Activated CD4-positive, alpha-beta T cell treated with anti-CD3 and anti-CD28 coated beads, Interleukin-2, amount 10 ng/mL, durations not matched to agents 7 days and 5 days (primary cell): ENCODE results near the gene ECT2L. TPM values are rescaled to one million over a fixed set of nuclear protein-coding genes. Genes with fewer than 3 reads are reported as not detected.

Experiments
- CTCF ChIA-PET: fragments of 350-600 bp; sonication (Branson Sonifier 250); formaldehyde crosslinking; loops from one replicate; lab custom pipeline; 2021; ENCODE audit warnings: antibody characterized with exemption; lab: Charles Lee
- POLR2A ChIA-PET: fragments of 350-600 bp; sonication (Branson Sonifier 250); formaldehyde crosslinking; loops from one replicate; lab custom pipeline; 2021; ENCODE audit warnings: antibody characterized with exemption; lab: Charles Lee
- DNase-seq: peaks from one replicate; pipeline ENCODE4 v3.0.0-alpha.2; 2020
- H3K27ac Mint-ChIP-seq: one replicate; pipeline ENCODE4 v1.8.0; 2021; ENCODE audit warnings: mild to moderate bottlenecking, moderate library complexity, mixed read lengths
- H3K27me3 Mint-ChIP-seq: one replicate; pipeline ENCODE4 v1.8.0; 2021; ENCODE audit warnings: mixed read lengths
- H3K36me3 Mint-ChIP-seq: one replicate; pipeline ENCODE4 v1.8.0; 2021; ENCODE audit warnings: low read depth, mixed read lengths
- H3K4me1 Mint-ChIP-seq: one replicate; pipeline ENCODE4 v1.8.0; 2021; ENCODE audit warnings: mixed read lengths
- H3K4me3 Mint-ChIP-seq: one replicate; pipeline ENCODE4 v1.8.0; 2021; ENCODE audit warnings: mild to moderate bottlenecking, moderate library complexity, mixed read lengths
- H3K9me3 Mint-ChIP-seq: one replicate; pipeline ENCODE4 v1.8.0; 2021; ENCODE audit warnings: mixed read lengths
- total RNA-seq, 2 experiments: library from RNA; stranded (reverse); gene quantifications; one replicate each; pipeline ENCODE4 v1.2.3, GENCODE V29; 2021

The ECT2L gene
- total RNA-seq, 2 experiments from 2014 or later: not detected

DNA sequence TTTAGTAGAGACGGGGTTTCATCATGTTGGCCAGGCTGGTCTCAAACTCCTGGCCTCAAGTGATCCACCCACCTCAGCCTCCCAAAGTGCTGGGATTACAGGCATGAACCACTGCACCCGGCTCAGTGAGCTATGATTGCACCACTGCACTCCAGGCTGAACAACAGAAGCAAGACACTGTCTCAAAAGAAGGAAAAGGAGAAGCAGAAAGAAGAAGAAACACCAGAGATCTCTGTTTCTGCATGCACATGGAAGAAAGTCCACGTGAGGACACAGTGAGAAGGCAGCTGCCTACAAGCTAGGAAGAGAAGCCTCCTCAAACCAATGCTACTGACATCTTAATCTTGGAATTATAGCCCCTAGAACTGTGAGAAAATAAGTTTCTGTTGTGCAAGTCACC is 16.0 kb downstream of the ECT2L start:
- POLR2A ChIA-PET: no interaction called here
- peaks cover 4% of the 10 kb centered on the region for H3K27me3 Mint-ChIP-seq
- H3K4me1 Mint-ChIP-seq: peaks cover 8% of the 10 kb centered on the region
- no peaks in the 10 kb centered on the region for H3K36me3 Mint-ChIP-seq
- CTCF ChIA-PET: interaction anchor here (1.3 kb wide), 1 partner anchor 22 kb away, joined by 3 read pairs; no protein-coding TSS in a partner anchor
- no peak for DNase-seq
- no peak overlapping the region for H3K27ac Mint-ChIP-seq
- H3K9me3 Mint-ChIP-seq: no peaks in the 10 kb centered on the region
- no peak overlapping the region for H3K4me3 Mint-ChIP-seq

DNA sequence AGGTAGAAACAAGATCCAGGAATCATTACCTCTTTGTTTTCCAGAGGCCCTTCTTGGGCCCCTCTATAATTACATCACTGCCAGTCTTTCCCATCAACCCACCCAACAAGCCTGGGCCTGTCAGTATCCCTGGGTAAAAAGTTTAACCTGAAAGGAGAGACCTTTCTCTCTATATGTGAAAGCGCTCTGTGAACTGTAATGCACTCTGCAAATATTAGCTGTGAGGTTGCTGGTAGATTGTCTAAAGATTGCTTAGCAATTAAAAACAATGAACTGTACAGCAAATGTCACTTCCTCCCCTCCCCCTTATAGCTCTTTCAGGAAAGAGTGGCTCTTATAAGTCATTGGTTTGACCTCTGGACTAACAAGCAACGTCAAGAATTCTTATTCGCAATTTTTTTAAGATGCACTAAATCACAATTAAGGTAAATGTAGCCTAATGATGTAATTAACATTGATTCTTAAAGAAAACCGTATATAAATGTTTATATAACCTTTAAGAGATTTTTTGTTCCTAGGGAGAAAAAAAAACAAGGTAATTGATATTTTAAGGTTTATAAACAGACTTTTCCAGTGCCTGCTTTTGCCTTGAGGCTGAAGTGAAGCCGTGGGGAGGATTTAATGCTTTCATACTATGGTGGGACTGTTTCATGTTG is 18.4 kb downstream of the ECT2L start:
- no peaks in the 10 kb centered on the region for H3K9me3 Mint-ChIP-seq
- ChIA-PET POLR2A (no interaction called here), CTCF (interaction anchor here (1.0 to 1.3 kb wide), 2 partner anchors 20 to 25 kb away, joined by 3 to 4 read pairs; no protein-coding TSS in a partner anchor)
- H3K36me3 Mint-ChIP-seq: no peaks in the 10 kb centered on the region
- no peak overlapping the region for H3K4me3 Mint-ChIP-seq
- H3K27me3 Mint-ChIP-seq: no peaks in the 10 kb centered on the region
- peaks cover 24% of the 10 kb centered on the region for H3K4me1 Mint-ChIP-seq
- H3K27ac Mint-ChIP-seq: no peak overlapping the region
- no peak for DNase-seq

DNA sequence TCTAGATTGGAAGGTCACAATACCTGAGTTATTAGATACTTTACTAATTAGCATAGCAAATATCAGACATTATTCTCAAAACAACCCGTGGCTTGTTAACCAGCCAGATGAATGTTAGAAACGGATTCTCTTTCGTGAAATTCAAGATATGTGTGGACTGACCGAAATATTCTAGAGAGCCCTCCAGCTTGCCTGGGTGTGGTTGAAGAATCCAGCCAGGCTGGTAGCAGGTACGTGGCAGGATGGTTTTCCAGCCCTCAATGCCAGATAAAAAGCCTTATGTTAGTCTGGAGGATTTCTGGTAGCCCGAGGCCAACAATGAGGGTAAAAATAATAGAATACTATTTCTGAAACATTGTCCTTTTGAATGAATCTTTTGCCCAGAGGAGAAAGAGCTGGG is 19.3 kb downstream of the ECT2L start:
- POLR2A ChIA-PET: no interaction called here
- CTCF ChIA-PET: interaction anchor here (1.0 to 1.9 kb wide), 7 partner anchors 10 to 402 kb away, joined by 3 to 9 read pairs (median 4); partner anchors contain the start of gene REPS1

DNA sequence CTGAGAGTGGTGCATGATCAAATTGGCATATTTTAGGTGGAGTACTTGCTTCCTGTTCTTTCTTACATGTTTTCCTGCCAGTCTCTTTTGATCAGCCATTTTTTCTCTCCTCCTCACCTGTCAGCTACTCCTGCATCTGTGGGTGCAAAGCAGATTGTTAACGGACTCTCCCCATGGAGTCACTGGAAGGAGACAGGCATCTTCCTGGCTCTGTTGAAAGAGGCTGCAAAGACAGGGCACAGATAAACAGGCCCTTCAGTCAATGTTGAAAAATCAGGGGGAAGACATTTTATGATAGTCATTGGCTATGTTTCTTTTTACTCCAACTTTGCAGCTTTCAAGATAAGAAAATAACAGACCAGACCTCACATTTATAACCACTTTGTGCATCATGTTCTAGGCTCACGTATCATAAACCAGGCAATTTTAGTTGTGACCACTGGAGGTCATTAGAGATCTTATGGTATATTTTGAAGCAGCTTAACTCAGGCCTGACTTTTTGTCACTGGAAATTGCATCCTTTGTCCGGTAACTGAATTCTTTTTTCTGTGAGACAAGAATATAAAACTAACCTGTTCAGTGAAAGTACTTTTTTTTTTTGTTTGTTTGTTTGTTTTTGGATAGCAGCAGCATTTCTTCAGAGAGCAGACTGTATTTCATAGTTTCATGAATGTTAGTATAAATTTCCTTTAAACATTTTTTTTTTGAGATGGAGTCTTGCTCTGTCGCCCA is 20.1 kb downstream of the ECT2L start:
- no peak for DNase-seq
- POLR2A ChIA-PET: no interaction called here
- H3K36me3 Mint-ChIP-seq: no peaks in the 10 kb centered on the region
- peaks cover 26% of the 10 kb centered on the region for H3K4me1 Mint-ChIP-seq
- no peaks in the 10 kb centered on the region for H3K27me3 Mint-ChIP-seq
- H3K9me3 Mint-ChIP-seq: no peaks in the 10 kb centered on the region
- no peak overlapping the region for H3K4me3 Mint-ChIP-seq
- CTCF ChIA-PET: interaction anchor here (0.6 to 1.9 kb wide), 10 partner anchors 9 to 402 kb away, joined by 3 to 9 read pairs (median 4); partner anchors contain the start of gene REPS1
- H3K27ac Mint-ChIP-seq: peak overlapping the region; percentile 36

More for the DNA sequence above, 19.3 kb downstream of the ECT2L start:
- H3K27ac Mint-ChIP-seq: no peak overlapping the region
- no peaks in the 10 kb centered on the region for H3K9me3 Mint-ChIP-seq
- no peak overlapping the region for H3K4me3 Mint-ChIP-seq
- no peaks in the 10 kb centered on the region for H3K36me3 Mint-ChIP-seq
- H3K27me3 Mint-ChIP-seq: no peaks in the 10 kb centered on the region
- peaks cover 26% of the 10 kb centered on the region for H3K4me1 Mint-ChIP-seq
- no peak for DNase-seq

DNA sequence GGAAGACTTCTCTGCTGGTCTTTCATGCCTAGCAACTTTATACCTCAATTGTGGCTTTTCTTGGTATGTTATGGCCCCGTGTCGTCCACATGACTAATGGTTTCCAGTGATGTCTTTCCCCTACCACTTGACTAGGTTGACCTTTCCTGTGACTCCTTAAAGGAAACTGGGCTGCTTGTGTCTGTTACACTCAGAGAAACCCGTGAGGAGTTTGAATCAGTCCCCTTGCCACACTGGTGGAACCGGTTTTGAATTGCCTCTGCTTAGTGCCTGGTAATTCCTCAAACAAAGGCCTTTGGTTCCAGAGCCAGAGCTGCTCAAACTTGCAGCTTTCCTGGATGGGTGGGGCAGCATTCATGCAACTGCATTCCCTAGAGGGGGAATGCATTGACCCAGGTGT is 21.9 kb downstream of the ECT2L start:
- CTCF ChIA-PET: interaction anchor here (0.7 to 1.7 kb wide), 3 partner anchors 14 to 19 kb away, joined by 3 to 4 read pairs (median 3); no protein-coding TSS in a partner anchor
- H3K4me1 Mint-ChIP-seq: peaks cover 26% of the 10 kb centered on the region
- H3K9me3 Mint-ChIP-seq: no peaks in the 10 kb centered on the region
- no peaks in the 10 kb centered on the region for H3K27me3 Mint-ChIP-seq
- POLR2A ChIA-PET: interaction anchor here (0.7 kb wide), 1 partner anchor 546 kb away, joined by 3 read pairs; no protein-coding TSS in a partner anchor
- H3K36me3 Mint-ChIP-seq: no peaks in the 10 kb centered on the region
- H3K27ac Mint-ChIP-seq: no peak overlapping the region
- DNase-seq: no peak
- no peak overlapping the region for H3K4me3 Mint-ChIP-seq

DNA sequence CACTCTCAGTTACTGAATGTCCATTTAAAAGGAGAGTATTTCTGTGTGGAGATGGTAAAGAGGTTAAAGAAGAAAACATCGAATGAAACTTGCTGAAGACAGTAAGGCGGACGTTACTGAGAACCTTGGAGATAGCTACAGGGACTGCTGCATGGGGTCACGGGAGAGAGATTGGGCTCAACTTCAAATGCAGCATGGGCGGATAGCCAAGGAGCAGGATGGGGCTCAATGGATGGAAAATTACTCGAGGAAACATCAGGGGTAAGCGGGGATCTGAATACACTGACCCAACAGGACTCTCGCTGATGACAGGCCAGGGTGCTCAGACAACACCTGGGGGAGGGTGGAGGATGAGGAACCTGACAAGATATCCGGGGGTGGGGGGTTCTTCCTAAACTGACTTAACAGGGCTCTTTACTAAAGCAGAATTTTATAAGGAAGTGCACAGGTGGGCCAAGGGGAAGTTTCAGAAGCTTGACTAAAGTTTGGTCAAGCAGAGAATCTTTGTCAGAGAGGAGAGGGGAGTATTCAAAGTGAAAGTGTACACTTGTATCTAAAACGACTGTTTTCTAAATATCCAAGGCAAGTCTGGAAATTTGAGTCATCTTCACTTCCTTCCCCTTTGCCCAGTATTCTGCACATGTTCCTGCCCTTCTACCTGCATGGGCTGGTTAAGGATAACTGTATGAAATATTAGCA is 22.8 kb downstream of the ECT2L start:
- DNase-seq: no peak
- H3K36me3 Mint-ChIP-seq: no peaks in the 10 kb centered on the region
- no peak overlapping the region for H3K27ac Mint-ChIP-seq
- H3K27me3 Mint-ChIP-seq: no peaks in the 10 kb centered on the region
- CTCF ChIA-PET: interaction anchor here (0.6 to 1.7 kb wide), 4 partner anchors 14 to 249 kb away, joined by 3 to 5 read pairs (median 4); no protein-coding TSS in a partner anchor
- H3K4me3 Mint-ChIP-seq: no peak overlapping the region
- peaks cover 26% of the 10 kb centered on the region for H3K4me1 Mint-ChIP-seq
- no peaks in the 10 kb centered on the region for H3K9me3 Mint-ChIP-seq
- POLR2A ChIA-PET: interaction anchor here (0.7 kb wide), 1 partner anchor 545 kb away, joined by 3 read pairs; no protein-coding TSS in a partner anchor

DNA sequence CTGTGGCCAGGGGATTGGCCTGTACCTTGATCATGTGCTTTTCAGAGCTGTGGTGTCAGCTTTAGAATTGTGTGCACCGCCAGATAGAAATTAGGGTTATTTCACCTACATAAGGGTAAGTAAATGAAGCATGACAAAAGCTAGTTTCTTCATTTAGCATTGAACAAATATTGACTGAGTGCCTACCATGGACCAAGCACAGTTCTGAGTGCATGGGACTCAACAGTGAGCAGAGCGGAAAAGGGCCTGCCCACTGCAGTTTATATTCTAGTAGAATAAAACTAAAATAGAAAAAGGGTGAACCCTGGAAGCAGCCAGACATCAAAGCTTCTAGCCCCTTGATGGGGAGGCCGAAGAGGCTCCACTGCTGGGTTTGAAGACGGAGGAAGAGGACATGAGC is 25.6 kb downstream of the ECT2L start:
- ChIA-PET POLR2A (no interaction called here), CTCF (interaction anchor here (0.7 kb wide), 1 partner anchor 548 kb away, joined by 3 read pairs; no protein-coding TSS in a partner anchor)
- H3K4me1 Mint-ChIP-seq: peaks cover 26% of the 10 kb centered on the region
- H3K27me3 Mint-ChIP-seq: no peaks in the 10 kb centered on the region
- no peak overlapping the region for H3K27ac Mint-ChIP-seq
- H3K4me3 Mint-ChIP-seq: no peak overlapping the region
- no peaks in the 10 kb centered on the region for H3K9me3 Mint-ChIP-seq
- H3K36me3 Mint-ChIP-seq: no peaks in the 10 kb centered on the region
- DNase-seq: no peak

DNA sequence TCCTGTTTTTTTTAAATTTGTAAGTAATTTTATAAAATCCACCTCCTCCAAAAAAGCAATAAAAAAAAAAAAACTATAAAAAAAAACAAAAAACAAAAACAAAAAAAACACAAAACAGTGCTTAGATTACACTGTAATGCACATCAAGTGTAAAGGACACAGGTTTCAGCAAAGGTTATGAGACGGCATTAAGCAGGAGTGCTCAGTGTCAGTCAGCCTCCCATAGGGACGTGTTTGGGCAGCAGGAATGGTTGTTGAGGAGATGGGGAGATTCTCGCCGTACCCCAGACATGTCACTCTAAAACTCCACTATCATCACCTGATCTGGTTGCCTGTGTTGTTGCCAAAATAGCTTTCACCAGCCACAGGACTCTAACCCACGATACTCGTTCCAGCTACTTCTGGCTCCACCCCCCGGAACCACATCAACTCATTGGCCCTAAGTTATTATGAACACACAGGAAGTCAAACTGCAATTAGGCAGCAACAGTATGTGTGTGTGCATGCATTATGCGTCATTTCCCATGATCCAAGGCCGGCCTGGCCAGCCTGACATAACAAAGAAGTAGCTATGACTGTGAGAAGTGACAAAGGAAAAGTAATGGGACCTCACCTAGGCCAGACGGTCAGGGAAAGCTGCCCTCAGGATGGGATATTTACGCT is 28.7 kb downstream of the ECT2L start:
- Mint-ChIP-seq H3K27ac (peak overlapping the region; percentile 64), H3K27me3 (no peaks in the 10 kb centered on the region), H3K9me3 (no peaks in the 10 kb centered on the region), H3K4me3 (no peak overlapping the region), H3K36me3 (no peaks in the 10 kb centered on the region), H3K4me1 (peaks cover 6% of the 10 kb centered on the region)
- ChIA-PET POLR2A (no interaction called here), CTCF (interaction anchor here (0.6 to 0.8 kb wide), 3 partner anchors 8 to 27 kb away, joined by 3 read pairs; no protein-coding TSS in a partner anchor)
- peak; percentile 28 for DNase-seq

DNA sequence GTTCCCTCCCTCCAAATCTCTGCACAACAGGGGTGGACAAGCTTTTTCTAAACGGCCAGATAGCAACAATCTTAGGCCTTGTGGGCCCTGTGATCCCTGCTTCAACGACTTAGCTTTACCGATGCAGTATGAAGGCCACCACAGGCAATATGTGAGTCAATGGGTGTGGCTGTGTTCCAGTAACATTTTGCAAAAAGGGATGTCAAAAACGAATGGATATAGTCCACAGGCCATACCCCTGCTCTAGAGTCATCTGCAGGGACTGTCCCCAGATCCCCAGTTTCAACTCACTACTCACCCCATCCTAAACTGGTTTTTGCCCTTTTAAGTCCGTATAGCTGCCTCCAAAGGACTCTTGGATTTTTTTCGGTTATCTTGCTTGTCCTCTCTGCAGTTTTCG is 34.4 kb downstream of the ECT2L start:
- Mint-ChIP-seq H3K36me3 (no peaks in the 10 kb centered on the region), H3K4me3 (no peak overlapping the region), H3K27me3 (no peaks in the 10 kb centered on the region), H3K9me3 (no peaks in the 10 kb centered on the region), H3K4me1 (no peaks in the 10 kb centered on the region), H3K27ac (no peak overlapping the region)
- POLR2A ChIA-PET: no interaction called here
- CTCF ChIA-PET: interaction anchor here (0.6 kb wide), 1 partner anchor 190 kb away, joined by 3 read pairs; no protein-coding TSS in a partner anchor
- DNase-seq: no peak

DNA sequence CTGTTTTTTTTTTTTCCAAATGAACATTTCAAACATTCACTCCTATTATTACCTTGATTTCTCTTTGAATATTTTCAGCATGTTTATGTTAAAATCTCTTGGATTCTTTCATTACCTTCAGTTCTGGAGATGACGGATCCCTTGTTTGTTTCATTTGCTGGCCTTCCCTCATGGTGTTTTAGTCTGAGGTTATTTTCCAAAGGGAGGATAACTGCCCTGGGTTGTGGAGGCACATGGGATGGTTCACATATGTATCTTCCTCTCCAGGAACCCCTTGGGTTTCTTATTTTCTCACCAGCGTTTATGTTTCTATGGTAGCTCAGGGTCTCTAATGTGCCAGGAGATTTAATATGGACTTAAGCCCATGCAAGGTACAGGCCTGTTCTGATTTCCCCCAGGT is 36.3 kb downstream of the ECT2L start:
- no peak for DNase-seq
- no peak overlapping the region for H3K4me3 Mint-ChIP-seq
- H3K27me3 Mint-ChIP-seq: no peaks in the 10 kb centered on the region
- no peaks in the 10 kb centered on the region for H3K36me3 Mint-ChIP-seq
- no peaks in the 10 kb centered on the region for H3K9me3 Mint-ChIP-seq
- ChIA-PET CTCF (no interaction called here), POLR2A (no interaction called here)
- no peaks in the 10 kb centered on the region for H3K4me1 Mint-ChIP-seq
- H3K27ac Mint-ChIP-seq: no peak overlapping the region

DNA sequence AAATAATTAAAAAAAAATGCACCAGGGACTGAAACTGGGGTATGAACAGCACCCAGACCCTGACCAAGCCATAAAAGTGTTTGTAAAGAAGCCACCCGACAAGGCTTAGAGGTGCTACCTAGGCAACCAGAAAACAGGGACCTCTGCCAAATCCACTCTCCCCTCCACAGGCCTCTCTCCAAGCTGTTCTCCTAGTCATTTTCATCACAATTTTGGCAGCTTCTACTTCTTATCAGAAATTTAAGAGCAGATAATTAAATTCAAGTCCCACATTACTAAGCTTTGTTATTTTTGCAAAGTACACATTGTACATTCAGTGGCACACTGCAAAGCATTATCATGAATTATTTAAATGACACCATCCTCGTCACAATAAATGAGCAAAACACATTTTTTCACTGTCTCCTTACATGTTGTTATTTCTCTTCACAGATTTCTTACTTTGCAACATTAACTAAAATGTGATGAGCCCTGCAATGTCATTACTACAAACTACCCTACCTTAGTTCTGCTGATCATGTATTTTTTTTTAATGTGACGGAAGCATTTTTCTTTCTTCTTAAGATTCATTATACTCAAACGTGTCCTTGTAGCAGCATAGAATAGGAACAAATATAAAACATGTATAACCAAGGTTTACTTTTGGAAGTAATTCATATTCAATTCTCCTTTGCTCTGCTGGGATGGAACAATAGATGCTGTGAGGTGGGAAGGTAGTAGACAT is 38.1 kb downstream of the ECT2L start:
- Mint-ChIP-seq H3K4me3 (no peak overlapping the region), H3K9me3 (no peaks in the 10 kb centered on the region), H3K4me1 (no peaks in the 10 kb centered on the region), H3K36me3 (no peaks in the 10 kb centered on the region), H3K27me3 (no peaks in the 10 kb centered on the region), H3K27ac (no peak overlapping the region)
- ChIA-PET CTCF (interaction anchor here (0.8 kb wide), 2 partner anchors 10 to 22 kb away, joined by 3 read pairs; no protein-coding TSS in a partner anchor), POLR2A (no interaction called here)
- DNase-seq: no peak
